ENCODE data around the gene EXOC1L.
"Not testable (repeated sequence)": the region's sequence is repeated elsewhere in the genome, so short reads cannot be mapped to it uniquely, and the experiment has no call there.

EXOC1L gene

GRCh38 chr4:55838952-55839351 is 19.4 kb downstream of the EXOC1L start:
- no peak for DNase-seq

- no peak for DNase-seq
Observed at GRCh38 chr4:55840956-55841355, 21.4 kb downstream of the EXOC1L start.

GRCh38 chr4:55841373-55842239 is 22.0 kb downstream of the EXOC1L start:
- DNase-seq: not testable (repeated sequence)

- DNase-seq: not testable (repeated sequence)
Observed at GRCh38 chr4:55842312-55842711, 22.7 kb downstream of the EXOC1L start.

- DNase-seq: no peak
Observed at GRCh38 chr4:55849724-55850123, 30.1 kb downstream of the EXOC1L start.

GRCh38 chr4:55851885-55852284 is 32.3 kb downstream of the EXOC1L start:
- peak; percentile 5 to 21 for DNase-seq

- peak; percentile 96 to 99 for DNase-seq
Observed at GRCh38 chr4:55853484-55854046, 34.0 kb downstream of the EXOC1L start, which contains the start of gene EXOC1. Gene EXOC1 (plus strand): TSS chr4:55853648. CDS start chr4:55858324, 4,676 bp downstream.

GRCh38 chr4:55854129-55854528 is 34.5 kb downstream of the EXOC1L start:
- no peak for DNase-seq

GRCh38 chr4:55857586-55857985 is 38.0 kb downstream of the EXOC1L start:
- no peak for DNase-seq

- DNase-seq: no peak
Observed at GRCh38 chr4:55859711-55860110, 40.1 kb downstream of the EXOC1L start.

GRCh38 chr4:55864577-55865223 is 45.1 kb downstream of the EXOC1L start:
- no peak for DNase-seq

- DNase-seq: no peak
Observed at GRCh38 chr4:55865228-55865806, 45.7 kb downstream of the EXOC1L start.

GRCh38 chr4:55866290-55866907 is 46.8 kb downstream of the EXOC1L start:
- DNase-seq: no peak

- peak; percentile 5 to 9 for DNase-seq
Observed at GRCh38 chr4:55866973-55867574, 47.5 kb downstream of the EXOC1L start.

- no peak for DNase-seq
Observed at GRCh38 chr4:55868581-55869090, 49.0 kb downstream of the EXOC1L start.

- DNase-seq: no peak
Observed at GRCh38 chr4:55871299-55871800, 51.8 kb downstream of the EXOC1L start.

- DNase-seq: no peak
Observed at GRCh38 chr4:55874831-55875230, 55.2 kb downstream of the EXOC1L start.

GRCh38 chr4:55876387-55876786 is 56.8 kb downstream of the EXOC1L start:
- no peak for DNase-seq

GRCh38 chr4:55879224-55879623 is 59.6 kb downstream of the EXOC1L start:
- DNase-seq: no peak

- no peak for DNase-seq
Observed at GRCh38 chr4:55880652-55881280, 61.2 kb downstream of the EXOC1L start.

- no peak for DNase-seq
Observed at GRCh38 chr4:55884093-55884850, 64.7 kb downstream of the EXOC1L start.
